Epithelial cell of esophagus (primary cell): ENCODE results near the gene VEZT.
"Not testable (repeated sequence)": the region's sequence is repeated elsewhere in the genome, so short reads cannot be mapped to it uniquely, and the experiment has no call there.

Source experiments
- DNase-seq: peaks from one replicate; pipeline ENCODE4 v3.0.0; 2010; ENCODE audit warnings: low read depth
- H3K4me3 ChIP-seq: 2 replicates; pipeline ENCODE4 v1.5.1; 2011; ENCODE audit warnings: mild to moderate bottlenecking, low read length, control low read depth
- TF ChIP-seq, protein P1 (sequence below): IDR thresholded peaks from 2 replicates; pipeline ENCODE4 v1.5.1; 2011; ENCODE audit warnings: low read depth, mild to moderate bottlenecking, low read length, control low read depth, inconsistent platforms; ENCODE audit not compliant: insufficient read depth; ENCODE audit errors: missing control alignments

The VEZT gene

DNA sequence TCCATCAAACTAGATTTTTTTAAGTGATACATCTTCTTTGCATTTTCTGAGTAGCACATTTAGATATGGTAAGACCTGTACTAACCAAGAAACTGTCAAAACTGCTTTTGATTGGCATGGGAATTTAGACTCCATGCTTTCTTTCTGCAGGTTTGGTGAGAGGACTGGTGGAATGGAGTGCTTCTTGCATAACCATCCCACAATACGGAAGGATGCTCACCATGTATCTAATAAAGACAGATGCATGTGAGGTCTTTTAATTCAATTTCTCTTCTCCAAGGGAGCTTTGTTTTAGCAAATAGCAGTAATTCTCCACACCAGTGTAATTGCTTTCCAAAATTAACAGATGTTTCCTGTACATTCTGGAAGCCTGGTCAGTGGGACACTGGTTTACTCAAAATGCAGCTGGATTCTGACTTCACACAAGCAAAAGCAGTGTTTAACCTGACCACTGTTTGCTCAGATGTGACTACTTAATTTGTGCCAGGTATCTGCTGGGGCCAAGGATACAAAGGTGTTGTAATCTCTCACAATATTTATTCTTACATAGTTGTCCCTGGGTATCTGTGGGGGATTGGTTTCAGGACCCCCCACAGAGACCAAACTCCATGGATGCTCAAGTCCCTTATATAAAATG lies 26.4 kb upstream of the VEZT start:
- TF ChIP-seq, protein P1, sequence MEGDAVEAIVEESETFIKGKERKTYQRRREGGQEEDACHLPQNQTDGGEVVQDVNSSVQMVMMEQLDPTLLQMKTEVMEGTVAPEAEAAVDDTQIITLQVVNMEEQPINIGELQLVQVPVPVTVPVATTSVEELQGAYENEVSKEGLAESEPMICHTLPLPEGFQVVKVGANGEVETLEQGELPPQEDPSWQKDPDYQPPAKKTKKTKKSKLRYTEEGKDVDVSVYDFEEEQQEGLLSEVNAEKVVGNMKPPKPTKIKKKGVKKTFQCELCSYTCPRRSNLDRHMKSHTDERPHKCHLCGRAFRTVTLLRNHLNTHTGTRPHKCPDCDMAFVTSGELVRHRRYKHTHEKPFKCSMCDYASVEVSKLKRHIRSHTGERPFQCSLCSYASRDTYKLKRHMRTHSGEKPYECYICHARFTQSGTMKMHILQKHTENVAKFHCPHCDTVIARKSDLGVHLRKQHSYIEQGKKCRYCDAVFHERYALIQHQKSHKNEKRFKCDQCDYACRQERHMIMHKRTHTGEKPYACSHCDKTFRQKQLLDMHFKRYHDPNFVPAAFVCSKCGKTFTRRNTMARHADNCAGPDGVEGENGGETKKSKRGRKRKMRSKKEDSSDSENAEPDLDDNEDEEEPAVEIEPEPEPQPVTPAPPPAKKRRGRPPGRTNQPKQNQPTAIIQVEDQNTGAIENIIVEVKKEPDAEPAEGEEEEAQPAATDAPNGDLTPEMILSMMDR = no peak
- DNase-seq = no peak
- H3K4me3 ChIP-seq = no peak overlapping the region

DNA sequence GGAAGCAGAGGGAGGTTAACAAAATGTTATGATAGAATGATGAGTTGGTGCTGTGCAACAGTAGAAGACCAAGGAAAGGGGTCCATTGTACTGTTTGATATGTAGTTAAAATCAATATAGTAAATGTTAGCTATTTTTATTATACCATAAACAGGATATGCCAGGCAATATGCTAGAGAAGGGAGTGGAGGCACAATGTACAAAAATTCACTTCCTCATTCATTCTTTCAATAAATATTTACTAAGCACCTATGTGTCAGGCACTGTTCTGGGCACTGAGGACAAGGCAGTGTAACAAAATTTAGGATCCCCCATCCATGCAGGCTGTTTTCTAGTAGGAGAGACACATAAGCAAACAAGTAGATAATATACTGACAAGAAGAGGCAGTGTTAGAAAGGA lies 25.3 kb upstream of the VEZT start:
- no peak overlapping the region for H3K4me3 ChIP-seq
- DNase-seq = no peak
- TF ChIP-seq, protein P1 = no peak

DNA sequence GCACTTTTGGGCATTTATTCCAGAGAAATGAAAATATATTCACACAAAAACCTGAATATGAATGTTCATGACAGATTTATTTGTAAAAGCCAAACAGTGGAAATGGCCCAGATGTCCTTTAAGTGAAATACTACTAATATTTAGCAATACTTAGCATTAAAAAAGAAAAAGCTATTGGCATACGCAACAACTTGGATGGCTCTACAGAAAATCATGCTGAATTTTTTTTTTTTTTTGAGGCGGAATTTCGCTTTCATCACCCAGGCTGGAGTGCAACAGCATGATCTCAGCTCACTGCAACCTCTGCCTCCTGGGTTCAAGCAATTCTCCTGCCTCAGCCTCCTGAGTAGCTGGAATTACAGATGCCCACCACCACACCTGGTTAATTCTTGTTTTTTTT lies 24.5 kb upstream of the VEZT start:
- TF ChIP-seq, protein P1 = no peak
- H3K4me3 ChIP-seq = no peak overlapping the region
- DNase-seq = no peak

DNA sequence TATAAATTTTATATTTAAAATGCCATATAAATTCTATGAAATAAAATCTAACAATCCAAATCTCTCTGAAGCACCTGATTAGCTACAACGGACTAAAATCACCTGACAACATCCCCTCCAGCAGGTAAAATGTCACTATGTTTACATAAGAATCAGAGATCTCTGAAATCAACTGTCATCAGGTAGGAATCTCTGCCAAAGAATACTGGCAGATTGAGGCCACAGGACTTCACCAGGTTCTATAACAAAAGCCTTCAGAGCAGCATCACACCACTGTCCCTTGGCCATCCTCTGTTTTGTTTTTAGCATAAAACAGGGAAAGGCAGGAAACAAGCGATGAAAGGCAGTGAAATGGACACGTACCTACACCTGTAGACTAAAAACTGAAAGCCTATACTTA lies 22.5 kb upstream of the VEZT start:
- no peak overlapping the region for H3K4me3 ChIP-seq
- TF ChIP-seq, protein P1 = no peak
- DNase-seq = no peak

DNA sequence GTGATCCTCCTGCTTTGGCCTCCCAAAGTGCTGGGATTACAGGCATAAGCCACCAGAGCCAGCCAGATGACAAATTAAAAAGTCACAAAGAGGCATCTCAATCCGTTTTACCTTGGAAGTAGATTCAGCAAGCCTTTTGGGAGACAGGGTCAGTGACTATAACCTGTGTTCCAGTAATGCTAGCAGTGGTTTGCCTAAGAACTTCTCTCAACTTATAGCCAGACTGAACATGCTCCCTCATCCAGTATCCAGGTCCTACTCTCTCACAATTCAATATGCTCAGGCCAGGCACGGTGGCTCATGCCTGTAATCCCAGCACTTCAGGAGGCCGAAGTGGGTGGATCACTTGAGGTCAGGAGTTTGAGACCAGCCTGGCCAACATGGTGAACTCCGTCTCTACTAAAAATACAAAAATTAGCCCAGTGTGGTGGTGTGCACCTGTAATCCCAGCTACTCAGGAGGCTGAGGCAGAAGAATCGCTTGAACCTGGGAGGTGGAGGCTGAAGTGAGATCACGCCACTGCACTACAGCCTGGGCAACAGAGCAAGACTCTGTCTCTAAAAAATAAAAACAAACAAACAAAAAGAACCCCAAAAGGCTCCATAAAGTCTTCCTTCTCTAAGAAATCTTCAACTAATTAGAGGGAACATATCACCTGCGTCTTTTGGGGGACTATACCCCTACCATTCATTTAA lies 20.6 kb upstream of the VEZT start:
- not testable (repeated sequence) for H3K4me3 ChIP-seq, DNase-seq

DNA sequence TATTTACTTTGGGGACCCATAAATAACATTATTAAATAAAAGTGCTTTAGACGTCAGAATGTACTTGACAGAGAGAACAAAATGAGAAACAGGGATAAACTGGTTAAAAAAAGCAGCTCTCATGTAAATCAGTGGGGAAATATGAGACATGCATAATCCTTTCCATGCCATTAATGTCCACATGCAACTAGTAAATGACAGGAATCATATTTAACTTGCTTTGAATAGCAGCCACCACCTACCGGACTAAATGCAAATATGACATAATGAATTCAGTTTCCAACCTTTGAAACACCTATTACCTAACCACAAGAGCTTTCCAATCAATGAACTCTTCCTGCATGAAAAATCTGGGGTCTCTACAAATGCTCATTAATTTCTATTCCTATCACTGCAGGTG lies 20.0 kb upstream of the VEZT start:
- DNase-seq = no peak
- TF ChIP-seq, protein P1 = no peak

DNA sequence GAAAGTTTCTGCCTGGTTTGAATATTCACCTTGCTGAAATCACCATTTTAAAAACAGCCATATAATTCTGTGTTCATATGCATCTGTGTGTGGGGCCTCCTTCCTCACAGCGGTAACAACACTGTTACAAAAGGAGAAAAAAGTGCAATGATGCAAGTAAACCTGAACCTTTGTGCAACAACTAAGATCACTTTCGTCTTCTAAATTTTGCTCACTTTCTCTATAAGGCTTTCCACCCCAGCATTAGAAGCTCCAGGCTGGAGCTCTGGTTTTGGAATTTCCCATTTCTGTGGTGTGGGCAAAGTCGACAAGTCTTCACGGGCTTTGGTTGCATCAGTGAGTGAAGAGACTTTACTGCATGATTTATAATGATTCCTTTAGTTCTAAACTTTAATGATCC lies 18.7 kb upstream of the VEZT start:
- DNase-seq = peak; percentile 77
- H3K4me3 ChIP-seq = no peak overlapping the region
- TF ChIP-seq, protein P1 = no peak

More for the DNA sequence above, 20.0 kb upstream of the VEZT start:
- H3K4me3 ChIP-seq = no peak overlapping the region
